Hematopoietic multipotent progenitor cell (in vitro differentiated cells): ENCODE measurements around the gene SYN1. TPM values are rescaled to one million over a fixed set of nuclear protein-coding genes. Genes with fewer than 3 reads are reported as not detected.
"Not testable (repeated sequence)": the region's sequence is repeated elsewhere in the genome, so short reads cannot be mapped to it uniquely, and the experiment has no call there.

ENCODE experiments used
- DNase-seq, 3 donors: peaks; one replicate each; pipeline ENCODE4 v3.0.0-alpha.2; 2011 to 2015; ENCODE audit warnings: low read depth in 2 of 3, low spot score in 2 of 3
- total RNA-seq: library from RNA; depleted of rRNA; stranded (reverse); fragments of >200 nt; gene quantifications from one replicate; pipeline ENCODE4 v1.2.3, GENCODE V29; 2012

The SYN1 gene
- total RNA-seq = 0.27 TPM

DNA sequence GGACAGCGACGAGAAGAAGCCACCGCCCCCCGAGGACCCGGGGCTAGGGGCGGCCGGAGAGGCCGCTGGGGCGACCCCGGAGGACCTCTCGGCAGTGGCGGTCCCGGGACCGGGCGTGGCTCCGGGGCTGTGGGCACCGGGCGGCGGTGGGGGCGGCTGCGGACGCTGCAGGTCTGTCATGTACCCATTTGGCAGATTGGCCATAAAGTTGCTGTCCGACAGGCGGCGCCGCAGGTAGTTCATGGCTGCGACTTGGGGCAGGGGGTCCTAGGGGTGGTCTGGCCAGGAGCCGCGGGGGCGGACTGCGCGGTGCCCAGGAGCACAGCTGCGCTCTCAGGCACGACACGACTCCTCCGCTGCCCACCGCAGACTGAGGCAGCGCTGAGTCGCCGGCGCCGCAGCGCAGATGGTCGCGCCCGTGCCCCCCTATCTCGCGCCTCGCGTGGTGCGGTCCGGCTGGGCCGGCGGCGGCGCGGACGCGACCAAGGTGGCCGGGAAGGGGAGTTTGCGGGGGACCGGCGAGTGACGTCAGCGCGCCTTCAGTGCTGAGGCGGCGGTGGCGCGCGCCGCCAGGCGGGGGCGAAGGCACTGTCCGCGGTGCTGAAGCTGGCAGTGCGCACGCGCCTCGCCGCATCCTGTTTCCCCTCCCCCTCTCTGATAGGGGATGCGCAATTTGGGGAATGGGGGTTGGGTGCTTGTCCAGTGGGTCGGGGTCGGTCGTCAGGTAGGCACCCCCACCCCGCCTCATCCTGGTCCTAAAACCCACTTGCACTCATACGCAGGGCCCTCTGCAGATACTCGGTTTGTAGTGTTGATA lies at the start of gene SYN1:
Gene SYN1, minus strand, starts transcription at position 372 of the 817 bp plus-strand sequence. Its CDS starts 129 bp downstream, at position 243.
- peak; percentile 57 to 83 (median 83) for DNase-seq

DNA sequence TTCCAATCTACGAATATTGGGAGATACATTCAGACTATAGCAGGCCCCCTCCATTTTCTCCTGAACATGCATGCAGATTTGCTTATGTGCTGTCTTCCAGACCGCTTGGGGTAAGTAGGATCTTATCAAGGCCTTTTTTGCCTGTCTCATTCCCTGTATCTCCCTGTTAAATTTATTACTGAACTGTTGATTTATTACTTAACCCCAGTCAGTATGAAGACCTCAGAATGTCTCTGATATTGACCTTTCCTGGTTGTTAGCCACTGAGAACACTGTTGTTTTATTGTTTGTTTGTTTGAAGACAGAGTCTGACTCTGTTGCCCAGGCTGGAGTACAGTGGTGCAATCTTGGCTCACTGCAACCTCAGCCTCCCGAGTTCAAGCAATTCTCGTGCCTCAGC lies 46.1 kb upstream of the SYN1 start:
- not testable (repeated sequence) for DNase-seq

DNA sequence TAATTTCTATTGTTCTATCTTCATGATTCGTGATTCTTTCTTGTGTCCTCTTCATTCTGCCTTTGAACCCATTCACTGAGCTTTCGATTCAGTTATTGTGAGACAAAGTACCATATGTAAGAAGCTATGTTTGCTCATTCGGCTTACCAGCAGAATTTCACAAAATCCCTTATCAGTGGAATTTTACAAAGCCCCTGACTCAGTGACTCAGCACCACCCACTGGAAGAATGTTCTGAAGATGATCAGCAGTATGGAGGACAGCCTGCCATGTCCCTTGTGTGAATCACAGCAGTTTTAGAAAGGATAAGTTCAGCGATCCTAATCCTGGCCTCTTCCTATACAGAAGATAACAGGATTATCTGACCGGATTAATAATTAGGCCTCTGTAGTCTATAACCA lies 45.1 kb upstream of the SYN1 start:
- DNase-seq = no peak

DNA sequence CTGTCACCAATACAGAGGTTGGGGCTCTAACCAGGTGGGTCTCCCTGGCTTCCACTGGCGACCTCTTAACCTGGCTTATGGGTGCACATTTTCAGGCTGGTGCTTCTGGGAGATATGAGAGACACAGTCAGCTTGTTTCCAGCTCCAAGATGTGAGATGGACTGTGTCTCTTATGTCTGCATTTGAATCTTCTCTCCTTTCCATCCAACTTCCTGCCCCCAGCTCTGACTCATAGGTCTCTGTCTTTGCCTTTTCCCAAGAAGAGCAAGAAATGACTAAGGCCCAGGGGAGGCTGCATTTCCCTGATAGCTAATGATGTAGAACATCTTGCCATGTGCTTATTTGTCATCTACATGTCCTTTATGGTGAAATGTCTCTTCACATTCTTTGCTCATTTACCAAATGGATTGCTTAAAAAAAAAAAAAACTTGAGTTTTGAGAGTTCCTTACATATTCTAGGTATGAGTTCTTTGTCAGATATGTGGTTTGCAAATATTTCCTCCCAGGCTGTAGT lies 42.5 kb upstream of the SYN1 start:
- no peak for DNase-seq

DNA sequence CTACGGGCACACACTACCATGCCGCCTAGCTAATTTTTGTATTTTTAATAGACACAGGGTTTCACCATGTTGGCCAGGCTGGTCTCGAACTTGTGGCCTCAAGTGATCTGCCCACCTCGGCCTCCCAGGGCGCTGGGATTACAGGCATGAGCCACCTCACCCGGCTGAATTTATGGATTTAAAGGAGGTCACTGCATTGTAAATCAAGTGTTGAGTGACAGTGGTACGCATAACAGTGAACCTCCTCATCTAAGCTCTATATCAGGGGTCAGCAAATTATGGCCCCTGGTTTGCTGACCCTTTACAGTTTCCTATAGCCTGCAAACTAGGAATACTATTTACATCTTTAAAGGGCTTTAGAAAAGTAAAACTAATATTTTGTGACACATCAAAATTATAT lies 41.9 kb upstream of the SYN1 start:
- no peak for DNase-seq

DNA sequence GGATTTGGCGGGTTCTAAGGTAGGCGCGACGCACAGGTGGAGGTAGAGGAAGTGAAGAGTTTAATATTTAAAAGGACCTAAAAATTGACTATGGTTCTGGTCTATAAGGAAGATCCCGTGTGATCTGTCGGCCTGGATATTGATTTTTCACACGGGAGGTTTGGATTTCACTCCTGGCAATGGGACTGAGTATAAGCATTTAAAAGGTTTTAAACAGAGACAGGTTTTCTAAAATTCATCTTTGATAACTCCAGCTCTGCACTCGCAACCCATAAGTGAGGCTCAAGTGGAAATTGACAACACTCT lies 39.7 kb upstream of the SYN1 start:
- DNase-seq = no peak

- peak; percentile 74 to 95 (median 92) for DNase-seq
Observed at GRCh38 chrX:47658684-47659420, 39.2 kb upstream of the SYN1 start, which contains the start of gene UXT. TSS of gene UXT (minus strand) at chrX:47659180. CDS start at chrX:47658927, 253 bp downstream.

DNA sequence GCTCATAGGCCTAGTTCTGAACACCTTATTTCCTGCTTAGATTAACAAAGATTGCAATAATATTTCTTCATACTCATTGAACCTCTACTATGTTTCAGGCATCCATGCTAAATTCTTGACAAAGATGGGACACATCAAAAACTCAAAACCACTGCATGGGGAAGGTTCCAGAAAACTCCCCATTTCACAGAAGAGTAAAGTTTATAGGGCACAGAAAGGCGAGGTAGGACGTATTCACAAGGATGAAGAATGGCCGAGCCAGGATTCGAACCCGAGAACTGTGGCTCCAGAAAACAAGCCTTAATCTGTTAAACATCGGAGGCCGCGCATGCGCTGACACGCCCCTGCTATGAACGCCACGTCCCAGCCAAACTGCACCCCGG lies 38.6 kb upstream of the SYN1 start:
- DNase-seq = no peak

- no peak for DNase-seq
Observed at GRCh38 chrX:47651043-47651905, 31.6 kb upstream of the SYN1 start.

- peak; percentile 68 to 98 (median 96) for DNase-seq
Observed at GRCh38 chrX:47650164-47651042, 30.7 kb upstream of the SYN1 start, which contains the start of gene ELK1. TSS of gene ELK1 (minus strand) at chrX:47650563. CDS start at chrX:47641441, 9,122 bp downstream.

DNA sequence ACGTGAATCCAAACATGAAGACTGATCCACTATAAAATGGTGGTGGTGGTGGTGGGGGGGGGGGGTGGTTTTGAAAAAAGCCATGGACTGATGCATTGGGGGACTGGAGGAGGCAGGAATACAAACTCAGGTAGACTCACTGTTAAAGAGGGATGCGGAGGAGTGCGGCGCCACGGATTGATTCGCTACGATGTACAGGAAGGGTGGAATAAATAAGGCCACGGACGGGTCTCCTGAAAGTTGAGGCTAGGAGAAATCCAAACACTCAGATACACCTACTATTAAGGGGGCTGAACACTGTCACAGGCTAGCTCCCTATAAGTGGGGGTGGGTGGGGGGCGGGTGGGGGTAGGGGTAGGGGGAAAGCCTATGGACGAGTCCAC lies 30.1 kb upstream of the SYN1 start:
- no peak for DNase-seq

DNA sequence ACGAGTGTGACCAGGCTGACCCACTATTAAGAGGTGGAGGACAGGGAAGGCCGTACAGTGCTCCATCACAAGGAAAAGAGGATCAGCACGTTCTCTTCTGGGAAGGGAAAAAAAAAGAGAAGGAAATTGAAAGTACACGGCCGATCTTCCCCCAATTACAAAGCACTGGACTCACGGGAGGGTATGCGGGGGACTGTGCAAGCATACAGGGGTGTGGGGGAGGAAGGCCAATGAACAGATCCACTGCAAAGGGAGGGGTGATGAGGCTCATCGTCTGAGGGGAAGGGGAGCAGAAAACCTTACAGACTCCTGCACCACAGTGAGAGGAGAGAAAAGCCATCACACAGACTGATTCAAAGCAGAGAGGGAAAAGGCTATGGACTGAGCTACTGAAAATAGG lies 29.6 kb upstream of the SYN1 start:
- DNase-seq = no peak

- DNase-seq = no peak
Observed at GRCh38 chrX:47648376-47648775, 28.7 kb upstream of the SYN1 start.

- no peak for DNase-seq
Observed at GRCh38 chrX:47646636-47647035, 27.0 kb upstream of the SYN1 start.

DNA sequence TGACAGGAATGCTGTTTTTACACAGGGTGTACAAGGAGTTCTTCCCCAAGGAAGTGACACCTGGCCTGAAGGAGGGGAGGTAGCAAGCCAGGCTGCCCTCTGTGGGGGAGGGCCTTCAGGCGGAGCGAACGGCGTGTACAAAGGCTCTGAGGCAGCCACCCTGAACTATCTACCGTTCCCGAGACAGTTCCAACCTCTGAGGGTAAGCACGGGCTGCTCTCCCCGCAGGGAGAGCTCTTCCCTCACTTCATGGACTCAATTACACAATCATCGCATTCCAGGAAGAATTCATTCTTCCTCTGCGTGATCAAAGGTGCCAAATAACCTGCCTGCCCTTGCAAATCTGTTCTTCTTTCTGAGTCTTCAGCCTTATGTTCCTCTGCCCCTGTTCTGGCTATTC lies 25.9 kb upstream of the SYN1 start:
- no peak for DNase-seq

GRCh38 chrX:47644557-47645091 lies 25.0 kb upstream of the SYN1 start:
- peak in 1 of 3 donors; percentile 6 for DNase-seq

GRCh38 chrX:47643926-47644325 lies 24.3 kb upstream of the SYN1 start:
- peak in 1 of 3 donors; percentile 62 for DNase-seq

- DNase-seq = no peak
Observed at GRCh38 chrX:47638816-47639215, 19.2 kb upstream of the SYN1 start.

GRCh38 chrX:47637546-47638195 lies 18.0 kb upstream of the SYN1 start:
- DNase-seq = peak in 2 of 3 donors; percentile 75 to 80
